VCaP (cell line): ENCODE data around the gene KRTAP9-3.
"Not testable (repeated sequence)": the region's sequence is repeated elsewhere in the genome, so short reads cannot be mapped to it uniquely, and the experiment has no call there.

Source experiments
- H3K27ac ChIP-seq: fragments of 450-650 bp; 2 replicates; pipeline ENCODE4 v1.5.1; 2017
- CTCF ChIP-seq: fragments of 450-650 bp; conservative IDR thresholded peaks from 2 replicates; pipeline ENCODE4 v1.5.1; 2017; ENCODE audit warnings: mild to moderate bottlenecking, moderate library complexity

The KRTAP9-3 gene

GRCh38 chr17:41249637-41250240 lies 17.5 kb downstream of the KRTAP9-3 start, which contains the start of gene KRTAP9-4:
Gene KRTAP9-4, plus strand, starts transcription at chr17:41249687. Its CDS starts 34 bp downstream, at chr17:41249721.
- not testable (repeated sequence) for H3K27ac ChIP-seq

- H3K27ac ChIP-seq: no peak overlapping the region
- no peak for TF ChIP-seq CTCF
Measured at GRCh38 chr17:41251261-41251660, 19.0 kb downstream of the KRTAP9-3 start.

GRCh38 chr17:41254861-41255260 lies 22.6 kb downstream of the KRTAP9-3 start:
- H3K27ac ChIP-seq: no peak overlapping the region
- TF ChIP-seq CTCF: no peak

- not testable (repeated sequence) for H3K27ac ChIP-seq
Measured at GRCh38 chr17:41255381-41256290, 23.4 kb downstream of the KRTAP9-3 start, which contains the start of gene KRTAP9-9. Gene KRTAP9-9, plus strand, starts transcription at chr17:41255384.

- no peak for TF ChIP-seq CTCF
- H3K27ac ChIP-seq: no peak overlapping the region
Measured at GRCh38 chr17:41256291-41256685, 24.0 kb downstream of the KRTAP9-3 start.

- no peak overlapping the region for H3K27ac ChIP-seq
- TF ChIP-seq CTCF: no peak
Measured at GRCh38 chr17:41258406-41258805, 26.2 kb downstream of the KRTAP9-3 start.

- no peak for TF ChIP-seq CTCF
- no peak overlapping the region for H3K27ac ChIP-seq
Measured at GRCh38 chr17:41263212-41263611, 31.0 kb downstream of the KRTAP9-3 start.

- no peak for TF ChIP-seq CTCF
Measured at GRCh38 chr17:41264599-41264998, 32.4 kb downstream of the KRTAP9-3 start.

More at GRCh38 chr17:41264599-41264998, 32.4 kb downstream of the KRTAP9-3 start:
- no peak overlapping the region for H3K27ac ChIP-seq
